H1 (cell line): ENCODE measurements around the gene CHRM4. TPM values are rescaled to one million over a fixed set of nuclear protein-coding genes. Genes with fewer than 3 reads are reported as not detected.

Source experiments
- CTCF ChIA-PET: fragments of 300-600 bp; sonication (Branson Sonifier 250); formaldehyde crosslinking; loops from one replicate; lab custom pipeline; 2021; ENCODE audit not compliant: partially characterized antibody; lab: Charles Lee
- POLR2A ChIA-PET: fragments of 300-600 bp; sonication (Branson Sonifier 250); formaldehyde crosslinking; loops from one replicate; lab custom pipeline; 2021; ENCODE audit warnings: inconsistent platforms; ENCODE audit not compliant: partially characterized antibody; lab: Charles Lee
- DNase-seq, 2 experiments: peaks; one replicate each; pipeline versions ENCODE4 v3.0.0 to v3.0.0-alpha.2; 2010 to 2022; ENCODE audit warnings: low spot score in 2 of 2, low read depth in 1 of 2, mixed read lengths in 1 of 2
- FAIRE-seq: peaks from 2 replicates; lab custom pipeline; 2011; peaks lifted over from hg19 to GRCh38; lab: Jason Lieb, UNC
- H2AFZ ChIP-seq: 2 replicates; pipeline ENCODE4 v1.8.1; 2012; ENCODE audit warnings: low read length, inconsistent platforms
- H2AK5ac ChIP-seq: 2 replicates; pipeline ENCODE4 v1.6.1; 2013; ENCODE audit warnings: low read depth, low read length
- H2BK120ac ChIP-seq: replicated peaks from 2 replicates; pipeline ENCODE3; 2013; ENCODE audit warnings: low read depth, low read length, inconsistent platforms
- H2BK12ac ChIP-seq: 2 replicates; pipeline ENCODE4 v1.6.1; 2013; ENCODE audit warnings: low read depth, low read length
- H2BK15ac ChIP-seq: 2 replicates; pipeline ENCODE4 v1.6.1; 2013; ENCODE audit warnings: low read length
- H2BK20ac ChIP-seq: 2 replicates; pipeline ENCODE4 v1.6.1; 2013; ENCODE audit warnings: low read length
- H2BK5ac ChIP-seq: 2 replicates; pipeline ENCODE4 v1.6.1; 2013; ENCODE audit warnings: low read depth, low read length
- H3K14ac ChIP-seq: 2 replicates; pipeline ENCODE4 v1.6.1; 2013; ENCODE audit warnings: inconsistent platforms; ENCODE audit not compliant: insufficient read length
- H3K18ac ChIP-seq: 2 replicates; pipeline ENCODE4 v1.6.1; 2013; ENCODE audit warnings: low read length; ENCODE audit errors: extremely low read depth
- H3K23ac ChIP-seq: 2 replicates; pipeline ENCODE4 v1.6.1; 2013; ENCODE audit warnings: inconsistent platforms; ENCODE audit not compliant: insufficient read length
- H3K23me2 ChIP-seq: 2 replicates; pipeline ENCODE4 v1.6.1; 2013; ENCODE audit warnings: low read depth, low read length
- H3K27ac ChIP-seq: 2 replicates; pipeline ENCODE4 v1.6.1; 2011; ENCODE audit warnings: low read depth, low read length, inconsistent platforms
- H3K27me3 ChIP-seq, 4 experiments: replicated peaks in 1 of 4; 1 replicate in 1 of 4; 2 replicates in 3 of 4; pipeline versions ENCODE4 v1.6.1 to v1.8.1; 2011 to 2013; ENCODE audit warnings: low read length in 3 of 4, mild to moderate bottlenecking in 3 of 4, inconsistent platforms in 2 of 4, mixed read lengths in 2 of 4, moderate library complexity in 1 of 4; ENCODE audit not compliant: control insufficient read depth in 3 of 4, insufficient read depth in 3 of 4; ENCODE audit errors: extremely low read depth in 1 of 4
- H3K36me3 ChIP-seq, 4 experiments: 2 replicates each; pipeline versions ENCODE4 v1.6.1 to v1.8.1; 2011 to 2013; ENCODE audit warnings: mild to moderate bottlenecking in 4 of 4, low read length in 3 of 4, moderate library complexity in 2 of 4, control low read depth in 1 of 4, inconsistent platforms in 1 of 4; ENCODE audit not compliant: insufficient read depth in 4 of 4, control insufficient read depth in 2 of 4
- H3K4ac ChIP-seq: replicated peaks from 2 replicates; pipeline ENCODE3; 2013; ENCODE audit warnings: low read length, low read depth, mixed read lengths, inconsistent platforms; ENCODE audit not compliant: insufficient read length
- H3K4me1 ChIP-seq, 4 experiments: replicated peaks in 1 of 4; 1 replicate in 1 of 4; 2 replicates in 3 of 4; pipeline versions ENCODE4 v1.6.1 to v1.8.1; 2011 to 2013; ENCODE audit warnings: low read length in 3 of 4, inconsistent platforms in 2 of 4, mixed read lengths in 1 of 4; ENCODE audit not compliant: insufficient read depth in 4 of 4, control insufficient read depth in 3 of 4
- H3K4me2 ChIP-seq, 2 experiments: 2 replicates each; pipeline versions ENCODE4 v1.6.1 to v1.8.1; 2011 to 2013; ENCODE audit warnings: low read depth in 2 of 2, low read length in 2 of 2, control low read depth in 1 of 2, inconsistent platforms in 1 of 2, mild to moderate bottlenecking in 1 of 2; ENCODE audit not compliant: insufficient read depth in 1 of 2
- H3K4me3 ChIP-seq, 4 experiments: fragments of 200-600, 300-600 bp in 1 of 4; sonication (generic), shearing (Covaris generic), sonication (Bioruptor Twin) in 1 of 4; 2 replicates each; pipeline versions ENCODE4 v1.5.1 to v1.8.1; 2011 to 2016; ENCODE audit warnings: low read length in 4 of 4, low read depth in 3 of 4, control low read depth in 2 of 4, inconsistent platforms in 2 of 4, mild to moderate bottlenecking in 2 of 4, mixed read lengths in 1 of 4, moderate library complexity in 1 of 4; ENCODE audit not compliant: insufficient read depth in 2 of 4; ENCODE audit errors: extremely low read depth in 1 of 4
- H3K56ac ChIP-seq: replicated peaks from 2 replicates; pipeline ENCODE3; 2013; ENCODE audit warnings: low read depth, mild to moderate bottlenecking, mixed read lengths, low read length, inconsistent platforms; ENCODE audit not compliant: insufficient read length
- H3K79me1 ChIP-seq: 2 replicates; pipeline ENCODE4 v1.6.1; 2013; ENCODE audit warnings: low read depth, low read length, control low read depth
- H3K79me2 ChIP-seq, 2 experiments: 2 replicates each; pipeline versions ENCODE4 v1.6.1 to v1.8.1; 2012 to 2013; ENCODE audit warnings: low read length in 2 of 2, mild to moderate bottlenecking in 2 of 2, inconsistent platforms in 1 of 2; ENCODE audit not compliant: insufficient read depth in 2 of 2, control insufficient read depth in 1 of 2
- H3K9ac ChIP-seq, 4 experiments: replicated peaks in 1 of 4; 1 replicate in 1 of 4; 2 replicates in 3 of 4; pipeline versions ENCODE4 v1.6.1 to v1.8.1; 2011 to 2013; ENCODE audit warnings: low read depth in 3 of 4, low read length in 3 of 4, control low read depth in 2 of 4, mild to moderate bottlenecking in 2 of 4, moderate library complexity in 2 of 4, inconsistent platforms in 1 of 4; ENCODE audit errors: extremely low read depth in 1 of 4
- H3K9me3 ChIP-seq, 2 experiments: 2 replicates each; pipeline versions ENCODE4 v1.6.1 to v1.8.1; 2012 to 2013; ENCODE audit warnings: mild to moderate bottlenecking in 2 of 2, moderate library complexity in 2 of 2, control low read depth in 1 of 2, inconsistent platforms in 1 of 2, low read depth in 1 of 2, low read length in 1 of 2, mixed read lengths in 1 of 2; ENCODE audit not compliant: insufficient read depth in 2 of 2
- H4K20me1 ChIP-seq, 2 experiments: replicated peaks in 1 of 2; 2 replicates each; pipeline versions ENCODE3 to v1.8.1; 2011 to 2013; ENCODE audit warnings: inconsistent platforms in 2 of 2, low read length in 2 of 2, mild to moderate bottlenecking in 1 of 2; ENCODE audit not compliant: insufficient read depth in 2 of 2, control insufficient read depth in 1 of 2
- H4K5ac ChIP-seq: 2 replicates; pipeline ENCODE4 v1.6.1; 2013; ENCODE audit warnings: low read length, low read depth, mixed read lengths, inconsistent platforms; ENCODE audit not compliant: insufficient read length
- H4K8ac ChIP-seq: 2 replicates; pipeline ENCODE4 v1.8.0; 2013; ENCODE audit warnings: mild to moderate bottlenecking, moderate library complexity, low read length, inconsistent platforms; ENCODE audit not compliant: insufficient read depth; ENCODE audit errors: extremely low read depth
- H4K91ac ChIP-seq: replicated peaks from 2 replicates; pipeline ENCODE3; 2013; ENCODE audit warnings: low read length, mixed read lengths, inconsistent platforms; ENCODE audit not compliant: insufficient read length
- BCL11A ChIP-seq, 2 experiments: IDR thresholded peaks; one replicate each; pipeline ENCODE4 v1.6.1; 2011; ENCODE audit warnings: low read depth in 2 of 2, low read length in 2 of 2, mild to moderate bottlenecking in 2 of 2
- EP300 ChIP-seq, 2 experiments: IDR thresholded peaks; 1 replicate in 1 of 2; 2 replicates in 1 of 2; pipeline ENCODE4 v1.6.1; 2011 to 2012; ENCODE audit warnings: low read depth in 2 of 2, low read length in 2 of 2, mild to moderate bottlenecking in 2 of 2, borderline replicate concordance in 1 of 2, inconsistent platforms in 1 of 2, moderate library complexity in 1 of 2
- KDM4A ChIP-seq: IDR thresholded peaks from one replicate; pipeline ENCODE4 v1.7.1; 2012; ENCODE audit warnings: low read depth, mild to moderate bottlenecking, moderate library complexity, low read length, inconsistent platforms; ENCODE audit not compliant: severe bottlenecking
- RAD21 ChIP-seq, 2 experiments: IDR thresholded peaks in 1 of 2; conservative IDR thresholded peaks in 1 of 2; 2 replicates each; pipeline ENCODE4 v1.6.1; 2011; ENCODE audit warnings: low read depth in 2 of 2, low read length in 2 of 2, improper control_type of control experiment in 1 of 2, inconsistent platforms in 1 of 2, mild to moderate bottlenecking in 1 of 2, moderate library complexity in 1 of 2
- SRF ChIP-seq: IDR thresholded peaks from 2 replicates; pipeline ENCODE4 v1.6.1; 2011; ENCODE audit warnings: mild to moderate bottlenecking, low read depth, low read length, moderate library complexity
- WGBS, 2 experiments: shearing (Covaris generic) in 1 of 2; methylation state at CpG; one replicate each; pipeline versions ENCODE4 v1.1.6 to v1.1.7; 2013 to 2015; ENCODE audit warnings: low lambda C conversion rate in 2 of 2, mixed read lengths in 2 of 2, inconsistent platforms in 1 of 2, low coverage in 1 of 2, missing lambda C conversion rate in 1 of 2; ENCODE audit not compliant: insufficient replicate concordance in 2 of 2, insufficient coverage in 1 of 2, insufficient read length in 1 of 2; ENCODE audit errors: extremely low coverage in 1 of 2, missing lambda C conversion rate in 1 of 2; 5-methylcytosine and 5-hydroxymethylcytosine counted together
- long read RNA-seq, 2 experiments: library from RNA in 1 of 2; library from capped mRNA in 1 of 2; stranded (forward); transcript quantifications; one replicate each; pipeline ENCODE4 v2.0.0, GENCODE V29; 2021; ENCODE audit warnings: inconsistent platforms in 1 of 2
- polyA minus RNA-seq, 3 experiments: library from RNA; depleted of rRNA, polyadenylated mRNA; stranded (reverse); fragments of >200 nt; gene quantifications; 1 replicate in 2 of 3; 2 replicates in 1 of 3; pipeline ENCODE4 v1.2.3, GENCODE V29; 2011
- polyA plus RNA-seq, 7 experiments: library from polyadenylated mRNA; depleted of rRNA in 3 of 7; stranded (reverse) in 5 of 7; unstranded in 2 of 7; fragments of >200 nt in 5 of 7; fragments of 200-250 nt in 2 of 7; gene quantifications; 1 replicate in 5 of 7; 2 replicates in 1 of 7; 4 replicates in 1 of 7; pipeline versions ENCODE4 v1.2.1 to v1.2.3, GENCODE V29; 2011 to 2013; ENCODE audit warnings: missing spikeins in 2 of 7, mixed read lengths in 2 of 7
- total RNA-seq: library from RNA; stranded (reverse); fragmentation: NEBNext Ultra II Directional; extraction: Animal tissue kit (Norgen Biotek cat#: 25700); gene quantifications from 2 replicates; pipeline ENCODE4 v1.2.1, GENCODE V29; 2021

CHRM4 gene
- total RNA-seq = 0.63 and 1.1 TPM in 2 replicates
- 1.3 and 2.2 TPM in 2 replicates for polyA plus RNA-seq (2011; rRNA removed)
- 0.98 TPM for polyA plus RNA-seq (2011; cell fraction: cytosol; rRNA removed)
- 1.1 TPM for polyA plus RNA-seq (2011; cell fraction: nucleus; rRNA removed)
- 0.30 to 1.0 TPM (median 0.96 TPM) in 4 replicates for polyA plus RNA-seq (2012, experiment 1 of 2)
- polyA plus RNA-seq (2012, experiment 2 of 2) = 0.66 TPM
- 0.73 TPM for polyA plus RNA-seq (2013, experiment 1 of 2)
- 0.68 TPM for polyA plus RNA-seq (2013, experiment 2 of 2)
- 1.6 and 1.9 TPM in 2 replicates for polyA minus RNA-seq (2011; rRNA and poly(A)+ RNA removed)
- not detected for polyA minus RNA-seq (2011; cell fraction: cytosol; rRNA and poly(A)+ RNA removed)
- polyA minus RNA-seq (2011; cell fraction: nucleus; rRNA and poly(A)+ RNA removed) = 1.1 TPM
- long read RNA-seq, experiment 1 = 0 reads
- long read RNA-seq, experiment 2 = 0 reads

- no peak within 1 kb of the TSS for H2BK20ac ChIP-seq
- ChIA-PET CTCF (interaction anchor here (0.6 to 7.7 kb wide), 22 partner anchors 8 to 309 kb away, joined by 3 to 124 read pairs (median 4); partner anchors contain the start of genes ARHGAP1 and ATG13), POLR2A (interaction anchor here (1.0 to 4.9 kb wide), 9 partner anchors 8 to 271 kb away, joined by 3 to 35 read pairs (median 4); partner anchors contain the start of gene MDK)
- H3K36me3 ChIP-seq = peaks cover 0 to under 1% (median 0%) of the 10 kb centered on the region in 4 experiments; a peak in 1 of 8 replicates
- peaks cover 1 to 14% of the 10 kb centered on the region in 2 experiments for H4K20me1 ChIP-seq
- H2BK12ac ChIP-seq = no peak within 1 kb of the TSS
- no peak within 1 kb of the TSS for H2BK15ac ChIP-seq
- H4K5ac ChIP-seq = no peak within 1 kb of the TSS
- H3K56ac ChIP-seq = no peak within 1 kb of the TSS
- H3K23ac ChIP-seq = no peak within 1 kb of the TSS
- peak within 1 kb of the TSS; percentile 28 to 62 (median 50) for H3K4me3 ChIP-seq
- no peak within 1 kb of the TSS for H3K27ac ChIP-seq
- H3K9me3 ChIP-seq = no peaks in the 10 kb centered on the region; a peak in 1 of 4 replicates
- H3K4ac ChIP-seq = no peak within 1 kb of the TSS
- H2AFZ ChIP-seq = no peak within 1 kb of the TSS
- H2BK120ac ChIP-seq = no peak within 1 kb of the TSS
- H3K14ac ChIP-seq = no peak within 1 kb of the TSS
- no peak within 1 kb of the TSS; the same call in 1 of the 2 replicates for H3K18ac ChIP-seq
- DNase-seq (peak in 1 of 2 experiments; percentile 82), FAIRE-seq (no peak)
- H2BK5ac ChIP-seq = no peak within 1 kb of the TSS
- H3K4me1 ChIP-seq = peaks cover 3 to 18% (median 16%) of the 10 kb centered on the region in 4 experiments
- H3K4me2 ChIP-seq = peak within 1 kb of the TSS; percentile 69 to 95
- no peak within 1 kb of the TSS for H3K9ac ChIP-seq
- WGBS, 2 experiments = 4% methylated on average over 30 of the region's 123 CpGs; no CpG with 5 or more reads in 1 of the 2 experiments
- H2AK5ac ChIP-seq = no peak within 1 kb of the TSS
- H3K79me2 ChIP-seq = no peaks in the 10 kb centered on the region
- no peaks in the 10 kb centered on the region for H3K79me1 ChIP-seq
- H4K8ac ChIP-seq = peak within 1 kb of the TSS; percentile 12
- H3K27me3 ChIP-seq = peaks cover 19 to 49% (median 40%) of the 10 kb centered on the region in 4 experiments
- H3K23me2 ChIP-seq = peaks cover 30% of the 10 kb centered on the region
- no peak within 1 kb of the TSS for H4K91ac ChIP-seq
- TF ChIP-seq BCL11A (IDR thresholded peaks at IDR 0.05; ENCODE audit: low read depth in 2 of 2, low read length in 2 of 2) (no peak), SRF (no peak), KDM4A (no peak), EP300 (IDR thresholded peaks at IDR 0.05; ENCODE audit: borderline replicate concordance in 1 of 2, low read depth in 2 of 2, low read length in 2 of 2) (no peak), RAD21 (IDR thresholded peaks at IDR 0.05 in 1 of 2, conservative IDR thresholded peaks at IDR 0.05 in 1 of 2; ENCODE audit: low read depth in 2 of 2, low read length in 2 of 2) (peak; percentile 27 to 49; a peak in 3 of 4 replicates)
Observed at GRCh38 chr11:46391578-46392420, at the start of gene CHRM4. TSS of gene CHRM4 (minus strand) at chr11:46391776. CDS start at chr11:46386557, 5,219 bp downstream.
